Adrenal gland (tissue), 5 donors: ENCODE results near the gene CNNM4.

ENCODE experiments used
- POLR2A ChIP-seq, 2 donors: fragments of 450-650 bp; IDR thresholded peaks; one replicate each; pipeline ENCODE4 v1.6.1; 2017; ENCODE audit warnings: antibody characterized with exemption in 2 of 2, mild to moderate bottlenecking in 2 of 2, moderate library complexity in 1 of 2
- TF ChIP-seq, protein P1 (sequence below), 6 experiments: fragments of 450-650 bp in 4 of 6; fragments of 200-600 bp in 2 of 6; sonication (generic) in 1 of 6; IDR thresholded peaks; 1 replicate in 5 of 6; 2 replicates in 1 of 6; pipeline versions ENCODE4 v1.5.1 to v1.8.0; 2016 to 2021; ENCODE audit warnings: antibody characterized with exemption in 6 of 6, mild to moderate bottlenecking in 2 of 6, moderate library complexity in 1 of 6
- donor health status: DM: no; HTN: no; CAD: no.

DNA sequence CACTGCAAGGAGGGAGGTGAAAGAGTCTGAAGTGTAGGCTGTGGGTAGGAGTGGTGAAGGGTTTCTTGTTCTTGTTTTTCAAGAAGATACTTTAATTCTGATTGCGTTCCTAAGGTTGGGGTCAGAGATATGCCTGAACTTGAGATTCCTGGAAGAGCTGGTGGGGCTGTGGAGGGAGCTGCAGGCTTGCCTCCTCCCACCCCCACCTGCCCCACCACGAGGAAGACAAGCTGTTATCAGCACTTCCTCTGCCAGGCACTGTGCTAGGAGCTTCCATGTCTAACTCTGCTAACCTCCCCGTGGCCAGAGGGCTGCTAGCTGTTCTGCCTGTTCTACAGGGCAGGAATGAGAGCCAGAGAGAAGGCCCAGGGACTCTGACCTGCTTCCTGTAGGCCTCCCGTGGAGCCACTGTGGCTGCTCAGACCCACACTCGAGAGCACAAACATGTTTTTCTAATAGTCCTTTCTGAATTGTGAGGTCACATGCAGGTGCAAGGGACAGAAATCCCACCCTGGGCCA is 69.4 kb downstream of the CNNM4 start:
- TF ChIP-seq, protein P1, sequence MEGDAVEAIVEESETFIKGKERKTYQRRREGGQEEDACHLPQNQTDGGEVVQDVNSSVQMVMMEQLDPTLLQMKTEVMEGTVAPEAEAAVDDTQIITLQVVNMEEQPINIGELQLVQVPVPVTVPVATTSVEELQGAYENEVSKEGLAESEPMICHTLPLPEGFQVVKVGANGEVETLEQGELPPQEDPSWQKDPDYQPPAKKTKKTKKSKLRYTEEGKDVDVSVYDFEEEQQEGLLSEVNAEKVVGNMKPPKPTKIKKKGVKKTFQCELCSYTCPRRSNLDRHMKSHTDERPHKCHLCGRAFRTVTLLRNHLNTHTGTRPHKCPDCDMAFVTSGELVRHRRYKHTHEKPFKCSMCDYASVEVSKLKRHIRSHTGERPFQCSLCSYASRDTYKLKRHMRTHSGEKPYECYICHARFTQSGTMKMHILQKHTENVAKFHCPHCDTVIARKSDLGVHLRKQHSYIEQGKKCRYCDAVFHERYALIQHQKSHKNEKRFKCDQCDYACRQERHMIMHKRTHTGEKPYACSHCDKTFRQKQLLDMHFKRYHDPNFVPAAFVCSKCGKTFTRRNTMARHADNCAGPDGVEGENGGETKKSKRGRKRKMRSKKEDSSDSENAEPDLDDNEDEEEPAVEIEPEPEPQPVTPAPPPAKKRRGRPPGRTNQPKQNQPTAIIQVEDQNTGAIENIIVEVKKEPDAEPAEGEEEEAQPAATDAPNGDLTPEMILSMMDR (IDR thresholded peaks at IDR 0.05) = no peak
- TF ChIP-seq POLR2A (IDR thresholded peaks at IDR 0.05) = no peak
